Measurements from ENCODE around the gene KSR2. TPM values are rescaled to one million over a fixed set of nuclear protein-coding genes. Genes with fewer than 3 reads are reported as not detected.

The KSR2 gene
- polyA plus RNA-seq, 1 experiment, result not detected

DNA sequence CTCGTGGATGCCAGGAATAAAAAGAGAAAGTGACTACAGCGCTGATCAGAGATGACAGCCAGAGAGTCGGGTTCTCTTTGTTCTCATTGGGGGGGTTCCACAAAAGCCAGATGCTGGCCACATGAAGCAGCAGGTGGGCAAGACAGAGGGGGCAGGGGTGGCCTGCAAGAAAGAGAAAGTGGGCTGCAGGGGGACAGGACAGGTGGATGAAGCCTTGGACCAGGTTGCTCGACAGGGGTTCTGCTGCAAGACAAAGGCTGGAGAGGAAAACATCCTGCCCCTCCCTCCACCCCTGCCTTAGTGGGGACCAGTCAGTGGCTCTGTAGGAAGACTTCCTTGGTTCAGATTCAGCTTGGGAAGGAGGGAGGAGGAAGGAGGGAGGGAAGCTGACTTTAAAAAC, 126.2 kb downstream of the KSR2 start:
- DNase-seq (ENCODE audit: low read depth), result no peak
- CTCF ChIA-PET, result interaction anchor here (0.6 to 12.0 kb wide), 5 partner anchors 10 to 606 kb away, joined by 3 to 342 read pairs (median 3); partner anchors contain the start of gene NOS1
- no peaks in the 10 kb centered on the region; the same call in 1 of the 2 replicates for H3K27me3 ChIP-seq (ENCODE audit: control insufficient read depth, insufficient read depth, low read length)
- TF ChIP-seq, protein P1, sequence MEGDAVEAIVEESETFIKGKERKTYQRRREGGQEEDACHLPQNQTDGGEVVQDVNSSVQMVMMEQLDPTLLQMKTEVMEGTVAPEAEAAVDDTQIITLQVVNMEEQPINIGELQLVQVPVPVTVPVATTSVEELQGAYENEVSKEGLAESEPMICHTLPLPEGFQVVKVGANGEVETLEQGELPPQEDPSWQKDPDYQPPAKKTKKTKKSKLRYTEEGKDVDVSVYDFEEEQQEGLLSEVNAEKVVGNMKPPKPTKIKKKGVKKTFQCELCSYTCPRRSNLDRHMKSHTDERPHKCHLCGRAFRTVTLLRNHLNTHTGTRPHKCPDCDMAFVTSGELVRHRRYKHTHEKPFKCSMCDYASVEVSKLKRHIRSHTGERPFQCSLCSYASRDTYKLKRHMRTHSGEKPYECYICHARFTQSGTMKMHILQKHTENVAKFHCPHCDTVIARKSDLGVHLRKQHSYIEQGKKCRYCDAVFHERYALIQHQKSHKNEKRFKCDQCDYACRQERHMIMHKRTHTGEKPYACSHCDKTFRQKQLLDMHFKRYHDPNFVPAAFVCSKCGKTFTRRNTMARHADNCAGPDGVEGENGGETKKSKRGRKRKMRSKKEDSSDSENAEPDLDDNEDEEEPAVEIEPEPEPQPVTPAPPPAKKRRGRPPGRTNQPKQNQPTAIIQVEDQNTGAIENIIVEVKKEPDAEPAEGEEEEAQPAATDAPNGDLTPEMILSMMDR (IDR thresholded peaks at IDR 0.05; ENCODE audit: insufficient read depth, low read depth, low read length), result no peak
- POLR2A ChIA-PET, result no interaction called here
- H3K36me3 ChIP-seq (ENCODE audit: control insufficient read depth, insufficient read depth, low read length), result no peaks in the 10 kb centered on the region
- no peak overlapping the region for H3K4me3 ChIP-seq (ENCODE audit: low read depth, low read length)

GRCh38 chr12:117842220-117842619, 126.6 kb downstream of the KSR2 start:
- ChIA-PET CTCF (interaction anchor here (0.6 to 12.0 kb wide), 5 partner anchors 9 to 606 kb away, joined by 3 to 342 read pairs (median 3); partner anchors contain the start of gene NOS1), POLR2A (no interaction called here)
- TF ChIP-seq, protein P1 (IDR thresholded peaks at IDR 0.05; ENCODE audit: insufficient read depth, low read depth, low read length), result no peak
- Histone ChIP-seq H3K4me3 (ENCODE audit: low read depth, low read length) (no peak overlapping the region), H3K27me3 (ENCODE audit: control insufficient read depth, insufficient read depth, low read length) (no peaks in the 10 kb centered on the region; the same call in 1 of the 2 replicates), H3K36me3 (ENCODE audit: control insufficient read depth, insufficient read depth, low read length) (no peaks in the 10 kb centered on the region)
- DNase-seq (ENCODE audit: low read depth), result no peak

DNA sequence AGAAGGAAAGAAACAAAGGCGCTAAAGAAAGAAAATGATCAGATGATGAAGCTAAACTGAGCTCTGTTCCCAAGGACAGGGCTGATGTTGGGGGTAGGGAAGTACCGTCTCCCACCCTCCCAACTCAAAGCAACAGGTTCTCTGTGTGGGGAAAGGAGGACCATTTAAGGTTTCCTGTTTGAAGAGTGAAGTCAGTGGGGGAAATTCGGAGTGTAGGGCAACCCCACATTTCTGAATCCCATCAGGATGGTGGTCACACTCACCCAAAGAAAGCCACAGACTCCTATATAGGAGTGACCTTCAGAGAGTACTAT, 131.1 kb downstream of the KSR2 start:
- no peak overlapping the region for H3K4me3 ChIP-seq (ENCODE audit: low read depth, low read length)
- no peaks in the 10 kb centered on the region for H3K27me3 ChIP-seq (ENCODE audit: control insufficient read depth, insufficient read depth, low read length)
- ChIA-PET CTCF (interaction anchor here (0.7 to 12.0 kb wide), 36 partner anchors 11 to 625 kb away, joined by 3 to 342 read pairs (median 3); partner anchors contain the start of gene NOS1), POLR2A (no interaction called here)
- no peaks in the 10 kb centered on the region for H3K36me3 ChIP-seq (ENCODE audit: control insufficient read depth, insufficient read depth, low read length)
- DNase-seq (ENCODE audit: low read depth), result no peak
- TF ChIP-seq, protein P1 (IDR thresholded peaks at IDR 0.05; ENCODE audit: insufficient read depth, low read depth, low read length), result no peak

GRCh38 chr12:117836999-117837736, 131.6 kb downstream of the KSR2 start:
- Histone ChIP-seq H3K27me3 (ENCODE audit: control insufficient read depth, insufficient read depth, low read length) (no peaks in the 10 kb centered on the region), H3K36me3 (ENCODE audit: control insufficient read depth, insufficient read depth, low read length) (no peaks in the 10 kb centered on the region), H3K4me3 (ENCODE audit: low read depth, low read length) (no peak overlapping the region)
- POLR2A ChIA-PET, result no interaction called here
- TF ChIP-seq, protein P1 (IDR thresholded peaks at IDR 0.05; ENCODE audit: insufficient read depth, low read depth, low read length), result peak; percentile 98
- no peak for DNase-seq (ENCODE audit: low read depth)
- CTCF ChIA-PET, result interaction anchor here (0.6 to 12.0 kb wide), 39 partner anchors 10 to 654 kb away, joined by 3 to 342 read pairs (median 3); partner anchors contain the start of gene NOS1

- POLR2A ChIA-PET, result no interaction called here
- TF ChIP-seq, protein P1 (IDR thresholded peaks at IDR 0.05; ENCODE audit: insufficient read depth, low read depth, low read length), result no peak
- CTCF ChIA-PET, result interaction anchor here (0.6 to 12.0 kb wide), 19 partner anchors 13 to 654 kb away, joined by 3 to 342 read pairs (median 4); partner anchors contain the start of gene NOS1
- DNase-seq (ENCODE audit: low read depth), result no peak
- Histone ChIP-seq H3K36me3 (ENCODE audit: control insufficient read depth, insufficient read depth, low read length) (no peaks in the 10 kb centered on the region), H3K4me3 (ENCODE audit: low read depth, low read length) (no peak overlapping the region), H3K27me3 (ENCODE audit: control insufficient read depth, insufficient read depth, low read length) (no peaks in the 10 kb centered on the region)
These were observed 132.3 kb downstream of the KSR2 start for GRCh38 chr12:117836476-117836875.

All from BJ (cell line).